Right lobe of liver (tissue), 6 donors: Measurements from ENCODE around the gene IGF1R. TPM values are rescaled to one million over a fixed set of nuclear protein-coding genes. Genes with fewer than 3 reads are reported as not detected.
"Not testable (repeated sequence)": the region's sequence is repeated elsewhere in the genome, so short reads cannot be mapped to it uniquely, and the experiment has no call there.

Experiments
- ATAC-seq, 4 donors: fragments of 200-7000 bp; cut with Tn5 transposase; one replicate each; pipeline ENCODE4 v1.9.1; 2020; ENCODE audit warnings: mild to moderate bottlenecking in 4 of 4, moderate library complexity in 4 of 4
- DNase-seq, 3 donors: peaks; one replicate each; pipeline ENCODE4 v3.0.0-alpha.2; 2020
- H3K27ac ChIP-seq, 3 donors: fragments of 200-600 bp; one replicate each; pipeline ENCODE4 v1.8.0; 2022
- H3K27me3 ChIP-seq, 2 donors: fragments of 200-600 bp; one replicate each; pipeline ENCODE4 v1.8.0; 2022
- H3K36me3 ChIP-seq, 4 donors: fragments of 200-600 bp; sonication (generic) in 1 of 4; one replicate each; pipeline versions ENCODE4 v1.5.1 to v1.8.0; 2017 to 2022; ENCODE audit warnings: control low read depth in 1 of 4
- H3K4me1 ChIP-seq, 4 donors: fragments of 200-600 bp; sonication (generic) in 1 of 4; one replicate each; pipeline versions ENCODE4 v1.5.1 to v1.8.0; 2017 to 2022; ENCODE audit warnings: control low read depth in 1 of 4
- H3K4me3 ChIP-seq, 3 donors: fragments of 200-600 bp; one replicate each; pipeline ENCODE4 v1.8.0; 2022
- H3K9me3 ChIP-seq, 4 donors: fragments of 200-600 bp; sonication (generic) in 1 of 4; one replicate each; pipeline versions ENCODE4 v1.5.1 to v1.8.0; 2017 to 2022; ENCODE audit warnings: control low read depth in 1 of 4
- CTCF ChIP-seq, 4 donors: fragments of 200-600 bp in 3 of 4; fragments of 450-650 bp in 1 of 4; IDR thresholded peaks; one replicate each; pipeline versions ENCODE4 v1.5.1 to v1.8.0; 2016 to 2022; ENCODE audit warnings: antibody characterized with exemption in 4 of 4, mild to moderate bottlenecking in 2 of 4
- POLR2A ChIP-seq: fragments of 450-650 bp; IDR thresholded peaks from one replicate; pipeline ENCODE4 v1.6.1; 2017; ENCODE audit warnings: antibody characterized with exemption, mild to moderate bottlenecking
- WGBS: methylation state at CpG from one replicate; pipeline ENCODE4 v1.1.6; 2018; ENCODE audit warnings: low coverage, low lambda C conversion rate; ENCODE audit not compliant: insufficient coverage; ENCODE audit errors: missing lambda C conversion rate; 5-methylcytosine and 5-hydroxymethylcytosine counted together
- intact Hi-C, 2 donors: fragments of 100-400 bp; cut with DNase I; formaldehyde crosslinking; loops; one replicate each; pipeline versions ENCODE4 v1.11.2 to v1.14.1; 2022
- total RNA-seq, 6 experiments: library from RNA; depleted of rRNA in 2 of 6; stranded (reverse); fragments of >200 nt in 2 of 6; fragmentation: NEBNext Ultra II Directional in 3 of 6; extraction: Animal tissue kit (Norgen Biotek cat#: 25700) in 3 of 6; gene quantifications; one replicate each; pipeline versions ENCODE4 v1.1.0 to v1.2.4, GENCODE V29; 2016 to 2023
- donor health status: DM: no; HTN: yes; CAD: no.
- donor health status: DM: no; HTN: no; CAD: no.
- donor health status: DM: no; HTN: no; CAD: no.
- donor health status: DM: no; HTN: yes; CAD: no.
- donor health status: DM: no; HTN: yes; CAD: no.

The IGF1R gene
- total RNA-seq, 6 experiments from 2014 or later: 2.5 to 5.3 (median 3.8) TPM

GRCh38 chr15:98997312-98997711 lies 349.0 kb downstream of the IGF1R start:
- no peak overlapping the region for H3K4me3 ChIP-seq
- intact Hi-C loops: no loop called here
- H3K4me1 ChIP-seq: no peaks in the 10 kb centered on the region
- no peak for DNase-seq
- no peaks in the 10 kb centered on the region for H3K36me3 ChIP-seq
- 75% methylated on average over 2 of the region's 3 CpGs for WGBS
- H3K27ac ChIP-seq: no peak overlapping the region
- no peak for TF ChIP-seq CTCF (IDR thresholded peaks at IDR 0.05)
- no peak for TF ChIP-seq POLR2A
- no peaks in the 10 kb centered on the region for H3K27me3 ChIP-seq
- no peaks in the 10 kb centered on the region for H3K9me3 ChIP-seq
- ATAC-seq: no peak

- H3K4me3 ChIP-seq: no peak overlapping the region
- ATAC-seq: no peak
- no peaks in the 10 kb centered on the region for H3K4me1 ChIP-seq
- no peaks in the 10 kb centered on the region for H3K27me3 ChIP-seq
- no peak overlapping the region for H3K27ac ChIP-seq
- TF ChIP-seq POLR2A (no peak), CTCF (IDR thresholded peaks at IDR 0.05) (no peak)
- intact Hi-C loops: no loop called here
- no peaks in the 10 kb centered on the region for H3K36me3 ChIP-seq
- DNase-seq: no peak
- H3K9me3 ChIP-seq: no peaks in the 10 kb centered on the region
- 57% methylated on average over 1 of the region's 9 CpGs for WGBS
Observed at GRCh38 chr15:98997755-98998154, 349.4 kb downstream of the IGF1R start.

GRCh38 chr15:98998279-98998678 lies 349.9 kb downstream of the IGF1R start:
- H3K4me3 ChIP-seq: no peak overlapping the region
- TF ChIP-seq CTCF (IDR thresholded peaks at IDR 0.05): no peak
- no peak for TF ChIP-seq POLR2A
- 59% methylated on average over 3 of the region's 3 CpGs for WGBS

GRCh38 chr15:98999233-98999632 lies 350.9 kb downstream of the IGF1R start:
- WGBS: 45% methylated on average over 2 of the region's 2 CpGs
- ATAC-seq (no peak), DNase-seq (no peak)
- H3K9me3 ChIP-seq: no peaks in the 10 kb centered on the region
- no peaks in the 10 kb centered on the region for H3K4me1 ChIP-seq
- TF ChIP-seq CTCF (IDR thresholded peaks at IDR 0.05) (no peak), POLR2A (no peak)
- intact Hi-C loops: no loop called here
- no peak overlapping the region for H3K27ac ChIP-seq
- H3K36me3 ChIP-seq: no peaks in the 10 kb centered on the region
- H3K27me3 ChIP-seq: no peaks in the 10 kb centered on the region
- no peak overlapping the region for H3K4me3 ChIP-seq

More at GRCh38 chr15:98998279-98998678, 349.9 kb downstream of the IGF1R start:
- no peak for ATAC-seq
- no peaks in the 10 kb centered on the region for H3K4me1 ChIP-seq
- H3K9me3 ChIP-seq: no peaks in the 10 kb centered on the region
- no peaks in the 10 kb centered on the region for H3K27me3 ChIP-seq
- H3K36me3 ChIP-seq: no peaks in the 10 kb centered on the region
- DNase-seq: no peak
- no peak overlapping the region for H3K27ac ChIP-seq
- intact Hi-C loops: no loop called here

GRCh38 chr15:99002226-99002625 lies 353.9 kb downstream of the IGF1R start:
- H3K27ac ChIP-seq: no peak overlapping the region
- H3K36me3 ChIP-seq: no peaks in the 10 kb centered on the region
- TF ChIP-seq POLR2A: no peak
- no peak for TF ChIP-seq CTCF (IDR thresholded peaks at IDR 0.05)
- intact Hi-C loops: no loop called here
- 45% methylated on average over 3 of the region's 3 CpGs for WGBS
- H3K4me1 ChIP-seq: no peaks in the 10 kb centered on the region
- DNase-seq (no peak), ATAC-seq (no peak)
- no peaks in the 10 kb centered on the region for H3K27me3 ChIP-seq
- no peaks in the 10 kb centered on the region for H3K9me3 ChIP-seq
- H3K4me3 ChIP-seq: no peak overlapping the region

DNA sequence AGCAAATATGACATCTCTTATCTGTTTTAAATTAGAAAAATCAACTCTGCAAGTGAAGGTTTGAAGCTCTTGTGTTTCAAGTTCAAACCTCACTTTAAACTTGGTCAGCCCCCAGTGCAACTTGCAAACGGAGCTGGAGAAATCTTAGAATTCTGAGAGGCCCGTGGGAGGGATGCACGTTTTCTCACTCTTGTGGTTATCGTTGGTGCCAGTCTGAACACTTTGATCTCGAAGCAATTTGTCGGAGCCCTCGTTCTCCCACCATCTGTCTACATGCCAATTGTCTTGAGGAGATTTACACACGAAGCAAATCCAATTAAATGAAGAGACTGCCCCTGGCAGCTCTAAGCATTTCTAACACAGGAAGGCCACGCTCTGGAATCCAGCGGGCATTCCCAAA lies 355.0 kb downstream of the IGF1R start:
- H3K4me1 ChIP-seq, DNase-seq, intact Hi-C loops, H3K9me3 ChIP-seq, H3K4me3 ChIP-seq, H3K27me3 ChIP-seq, H3K36me3 ChIP-seq, H3K27ac ChIP-seq, ATAC-seq: not testable (repeated sequence)
- 44% methylated on average over 6 of the region's 10 CpGs for WGBS
